Medulla oblongata (tissue), 1 donor: Measurements from ENCODE around the gene ANO2.
A peak's percentile ranks its signal among the peaks of the same experiment; 100 is the strongest.

Experiments used
- DNase-seq: peaks from one replicate; pipeline ENCODE4 v3.0.0-alpha.2; 2015; ENCODE audit errors: extremely low spot score

ANO2 gene

DNA sequence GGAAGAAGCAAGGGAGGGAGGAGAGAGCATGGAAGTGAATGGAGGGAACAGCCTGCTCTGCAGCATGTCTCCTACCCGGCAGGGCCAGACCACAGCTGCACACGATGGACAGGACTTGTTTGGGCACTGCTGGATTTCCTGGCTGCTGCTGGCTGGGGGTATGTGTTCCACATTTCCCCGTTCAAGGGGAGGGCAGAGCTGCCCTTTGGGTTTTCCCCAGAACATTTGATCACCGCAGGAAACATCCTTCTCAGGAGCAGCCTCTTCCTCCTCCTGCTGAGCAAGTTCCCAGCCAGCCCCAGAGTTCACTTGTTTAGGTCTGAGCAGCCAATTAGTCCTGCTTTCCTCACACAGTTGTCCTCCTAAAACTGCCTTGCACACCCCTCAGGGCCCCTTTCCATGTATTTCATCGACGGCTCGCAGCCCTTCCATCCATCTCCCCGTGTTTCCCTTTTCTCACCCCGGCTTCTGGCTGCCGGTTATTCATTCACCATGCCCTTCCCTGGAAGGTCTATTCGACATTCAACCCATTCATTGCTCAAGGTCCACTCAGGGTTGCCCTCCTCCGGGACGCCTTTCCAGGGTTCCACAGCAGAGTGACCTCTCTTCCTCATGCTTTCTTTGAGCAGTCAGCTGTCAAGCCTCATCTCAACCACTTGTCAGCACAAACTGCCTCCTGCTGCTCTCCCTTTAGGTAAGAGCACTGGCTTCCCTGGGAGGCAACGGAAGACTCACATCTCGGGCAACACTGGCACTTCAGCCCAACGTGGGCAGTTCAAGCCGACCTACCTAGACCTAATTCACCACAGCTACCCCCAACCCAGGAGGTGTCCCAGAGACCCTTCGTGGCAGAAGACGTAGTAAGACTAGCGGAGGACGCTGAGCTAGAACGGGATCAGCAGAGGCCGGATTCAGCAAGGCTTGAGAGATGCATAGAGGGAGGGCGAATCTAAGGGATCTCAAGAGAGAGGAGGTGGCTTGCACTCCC lies 20.1 kb upstream of the ANO2 start:
- no peak for DNase-seq

DNA sequence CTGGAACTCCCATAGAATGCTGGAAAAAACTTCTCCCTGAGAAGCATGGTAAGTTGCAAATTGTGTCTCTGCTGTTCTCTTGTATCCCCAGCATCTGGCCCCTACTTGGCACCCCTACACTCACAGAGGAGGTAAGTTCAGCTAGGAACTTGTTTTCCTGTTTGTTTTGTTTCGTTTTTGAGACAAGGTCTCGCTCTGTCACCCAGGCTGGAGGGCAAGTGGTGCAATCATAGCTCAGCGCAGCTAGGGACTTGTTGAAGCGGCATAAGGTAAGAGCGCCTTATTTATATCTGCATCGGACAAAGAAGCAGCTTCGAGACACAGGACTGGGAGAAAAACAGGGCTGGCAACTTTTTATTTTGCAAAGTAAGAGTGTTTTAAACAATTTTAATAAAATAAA lies 18.5 kb upstream of the ANO2 start:
- no peak for DNase-seq

DNA sequence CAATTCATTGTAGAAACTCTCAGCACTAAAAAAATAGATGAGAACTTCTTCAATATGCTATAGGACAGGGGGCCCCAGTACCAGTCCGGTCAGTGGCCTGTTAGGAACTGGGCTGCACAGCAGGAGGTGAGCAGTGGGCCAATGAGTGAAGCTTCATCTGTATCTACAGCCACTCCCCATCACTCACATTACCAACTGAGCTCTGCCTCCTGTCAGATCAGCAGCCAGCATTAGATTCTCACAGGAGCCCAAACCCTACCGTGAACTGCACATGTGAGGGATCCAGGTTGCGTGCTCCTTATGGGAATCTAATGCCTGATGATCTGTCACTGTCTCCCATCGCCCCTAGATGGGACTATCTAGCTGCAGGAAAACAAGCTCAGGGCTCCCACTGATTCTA lies 15.7 kb upstream of the ANO2 start:
- DNase-seq: no peak

DNA sequence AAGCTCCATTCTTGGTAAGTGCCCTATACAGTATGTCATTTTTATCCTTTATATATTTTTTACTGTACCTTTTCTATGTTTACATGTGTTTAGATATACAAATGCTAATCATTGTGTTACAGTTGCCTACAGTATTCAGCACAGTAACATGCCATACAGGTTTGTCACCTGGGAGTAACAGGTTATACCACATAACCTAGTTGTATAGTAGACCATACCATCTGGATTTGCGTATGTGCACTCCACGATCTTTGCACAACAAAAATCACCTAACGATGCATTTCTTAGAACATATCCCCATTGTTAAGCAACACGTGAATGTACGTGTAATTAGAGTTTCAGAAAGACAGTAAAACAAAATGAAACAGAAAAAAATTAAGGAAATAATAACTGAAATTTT lies 11.9 kb upstream of the ANO2 start:
- no peak for DNase-seq

DNA sequence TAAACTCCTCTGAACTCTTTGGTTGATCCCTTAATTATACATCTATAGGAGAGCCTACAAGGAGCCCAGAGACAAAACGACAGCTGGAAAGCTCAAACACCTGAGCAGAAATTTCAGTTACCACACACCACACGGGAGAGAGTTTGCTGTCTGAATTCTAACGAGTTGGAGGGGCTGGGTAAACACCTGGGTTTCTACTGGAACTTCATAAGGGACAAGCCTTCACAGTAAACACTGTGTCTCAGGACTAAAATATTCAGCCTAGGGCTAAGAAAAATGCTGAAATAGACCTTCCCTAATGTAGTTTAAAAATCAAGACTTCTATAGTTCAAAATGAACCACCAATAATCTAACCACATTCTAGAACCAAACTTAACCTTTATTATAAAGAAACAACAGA lies 9.6 kb upstream of the ANO2 start:
- DNase-seq: no peak

DNA sequence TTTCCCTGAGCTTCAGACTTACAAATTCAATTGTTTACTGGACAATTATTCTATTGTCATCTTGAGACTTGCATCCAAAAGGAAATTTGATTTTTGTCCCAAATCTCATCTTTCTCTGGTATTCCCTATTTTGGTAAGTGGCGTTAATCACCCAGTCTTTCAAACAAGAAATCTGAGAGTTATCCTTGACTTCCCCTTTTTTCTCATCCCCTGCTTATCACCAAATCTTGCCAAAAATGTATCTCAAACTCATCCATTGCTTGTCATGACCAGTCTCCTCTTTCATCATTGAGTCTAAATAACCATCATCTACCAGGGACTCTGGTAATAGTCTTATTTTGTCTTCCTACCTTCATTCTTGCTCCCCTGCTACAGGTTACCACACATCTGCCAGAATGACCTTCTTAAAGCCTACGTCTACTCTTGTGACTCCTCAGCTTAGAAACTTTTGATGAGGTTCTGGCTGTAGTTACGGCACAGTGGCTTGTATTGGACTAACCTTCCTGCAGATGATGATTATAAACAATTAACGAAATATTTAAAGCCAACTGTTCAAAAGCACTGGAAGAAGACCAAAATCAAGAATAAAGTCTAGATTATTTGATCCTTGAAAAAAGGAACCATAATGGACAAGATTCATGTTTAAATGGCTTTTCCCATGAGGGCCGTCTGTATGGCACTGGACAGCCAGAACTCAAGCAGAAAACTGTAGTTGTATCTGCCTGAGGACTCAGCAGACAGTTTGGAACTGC lies 9.0 kb upstream of the ANO2 start:
- DNase-seq: no peak

DNA sequence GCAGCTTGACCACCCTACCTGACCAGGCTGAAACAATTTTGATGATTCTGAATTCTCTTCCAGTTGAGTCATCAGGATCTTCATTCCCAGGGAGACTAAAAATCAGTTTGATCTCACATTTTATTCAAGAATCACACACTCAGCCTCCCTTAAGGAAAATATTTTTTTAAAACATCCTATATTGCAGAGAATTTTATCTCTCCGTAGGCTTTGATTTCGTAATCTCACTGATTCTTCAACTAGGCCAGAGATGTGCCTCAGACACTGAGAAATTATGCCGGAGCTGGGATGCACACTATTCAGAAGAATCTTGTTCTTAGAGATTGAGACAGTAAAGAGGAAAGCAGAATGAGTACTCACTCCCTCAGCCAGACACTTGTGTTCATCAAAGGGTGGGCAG lies 7.0 kb upstream of the ANO2 start:
- DNase-seq: no peak

DNA sequence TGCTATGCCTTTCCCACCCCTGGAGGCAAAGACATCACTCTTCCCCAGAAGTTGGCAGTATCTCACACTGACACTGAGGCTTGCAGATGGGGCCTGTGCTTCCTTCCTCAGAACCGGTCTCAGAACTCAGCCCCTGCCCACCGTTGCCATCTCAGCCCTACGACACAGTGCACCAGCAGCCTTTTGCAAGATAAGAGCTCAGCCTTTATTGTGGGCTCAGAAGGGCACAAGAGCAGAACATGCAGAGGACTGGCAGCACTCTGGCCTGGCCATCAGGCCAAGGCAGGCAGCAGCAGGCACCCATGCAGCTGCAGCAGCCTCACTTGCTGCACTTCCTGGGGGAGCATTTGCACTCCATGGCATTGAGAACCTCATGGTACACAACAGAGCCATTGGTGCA lies 3.6 kb upstream of the ANO2 start:
- no peak for DNase-seq

DNA sequence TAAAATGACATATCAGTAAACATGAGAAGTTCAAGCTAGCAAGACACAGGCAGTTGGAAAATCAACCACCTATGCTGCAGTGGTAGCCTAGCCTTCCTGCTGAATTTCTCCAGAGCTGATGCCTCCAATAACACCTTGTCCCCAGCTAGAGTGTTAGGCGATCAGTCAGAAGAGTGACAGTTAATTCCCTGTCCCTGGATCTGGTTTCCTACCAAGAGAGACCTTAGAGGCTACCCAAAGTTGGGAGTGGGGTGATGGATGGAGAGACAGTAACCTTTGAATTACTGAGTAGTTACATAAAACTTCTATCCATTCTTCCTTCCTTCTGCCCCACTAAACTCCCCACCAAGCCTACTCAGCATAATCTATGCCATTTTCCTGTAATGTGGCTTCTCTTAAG lies 1.9 kb upstream of the ANO2 start:
- DNase-seq: no peak

DNA sequence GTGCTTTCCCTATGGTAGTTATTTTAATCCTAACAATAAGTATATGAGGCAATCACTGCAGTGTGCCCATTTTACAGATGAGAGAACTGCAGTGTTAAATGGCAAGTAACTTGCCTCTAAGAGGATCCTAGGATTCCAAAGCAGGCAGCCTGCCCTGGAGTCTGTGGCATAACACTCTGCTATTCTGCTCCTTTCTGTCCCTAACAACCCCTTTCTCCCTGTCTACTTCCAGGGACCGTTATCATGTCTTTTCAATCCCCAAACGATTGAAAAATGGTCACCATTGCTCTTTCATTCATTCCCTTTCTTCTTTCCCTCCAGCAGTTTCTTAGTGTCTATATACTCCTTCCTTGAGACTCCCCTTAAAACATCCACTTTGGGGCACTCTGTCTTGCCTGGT lies 1.3 kb upstream of the ANO2 start:
- DNase-seq: no peak

DNA sequence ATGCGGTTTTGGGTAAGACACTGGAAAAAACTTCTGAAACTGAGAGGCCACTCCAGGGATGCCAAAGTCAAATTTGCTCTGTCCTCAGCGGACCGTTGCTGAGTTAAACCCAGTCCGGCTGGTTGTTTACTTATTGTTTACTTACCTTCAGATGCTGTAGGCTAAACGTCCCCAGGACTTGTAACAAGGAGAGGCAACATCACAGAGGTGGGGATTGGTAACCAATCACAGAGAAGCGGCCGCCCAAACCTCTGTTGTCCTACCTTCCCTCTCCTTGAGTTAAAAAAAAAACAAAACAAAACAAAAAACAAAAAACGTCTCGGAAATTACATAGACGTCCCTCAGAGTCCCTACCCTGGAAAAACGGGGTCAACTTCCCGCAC lies 380 bp downstream of the ANO2 start:
- DNase-seq: no peak

DNA sequence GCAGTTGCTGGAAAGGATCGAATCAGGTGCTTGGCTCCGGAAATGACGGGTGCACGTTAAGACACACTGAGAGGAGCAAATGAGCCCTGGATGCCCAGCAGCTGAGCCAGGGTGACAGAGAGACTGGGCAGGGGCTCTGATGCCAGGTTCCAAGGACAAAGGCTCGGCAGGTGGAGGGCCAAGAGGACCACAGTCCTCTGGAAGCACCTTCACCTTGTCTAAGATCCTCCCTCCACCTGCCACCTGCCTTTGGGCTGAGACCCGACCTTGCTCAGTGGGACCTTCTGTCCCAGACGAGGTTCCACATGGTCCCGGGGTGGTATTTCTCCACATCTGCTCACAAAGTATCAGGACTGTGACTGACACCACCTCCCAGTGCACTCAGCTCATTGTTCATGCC lies 1.0 kb downstream of the ANO2 start:
- no peak for DNase-seq

DNA sequence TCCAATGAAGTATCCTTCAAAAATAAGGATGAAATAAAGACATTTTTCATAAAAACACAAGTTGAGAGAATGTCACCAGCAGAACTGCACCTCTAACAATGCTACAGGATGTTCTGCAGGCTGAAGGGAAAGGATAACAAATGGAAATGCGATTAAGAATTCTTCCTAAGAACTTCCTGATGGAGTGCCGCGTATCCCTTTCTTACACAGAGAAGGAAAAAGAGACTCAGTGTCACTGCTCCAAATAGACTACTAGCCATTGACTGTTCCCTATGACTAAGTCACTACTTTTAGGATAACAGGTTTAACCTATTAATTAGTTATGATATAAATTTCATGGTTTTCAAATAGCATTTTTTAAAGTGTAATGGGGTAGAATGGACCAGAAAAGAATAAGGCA lies 3.2 kb downstream of the ANO2 start:
- DNase-seq: no peak

DNA sequence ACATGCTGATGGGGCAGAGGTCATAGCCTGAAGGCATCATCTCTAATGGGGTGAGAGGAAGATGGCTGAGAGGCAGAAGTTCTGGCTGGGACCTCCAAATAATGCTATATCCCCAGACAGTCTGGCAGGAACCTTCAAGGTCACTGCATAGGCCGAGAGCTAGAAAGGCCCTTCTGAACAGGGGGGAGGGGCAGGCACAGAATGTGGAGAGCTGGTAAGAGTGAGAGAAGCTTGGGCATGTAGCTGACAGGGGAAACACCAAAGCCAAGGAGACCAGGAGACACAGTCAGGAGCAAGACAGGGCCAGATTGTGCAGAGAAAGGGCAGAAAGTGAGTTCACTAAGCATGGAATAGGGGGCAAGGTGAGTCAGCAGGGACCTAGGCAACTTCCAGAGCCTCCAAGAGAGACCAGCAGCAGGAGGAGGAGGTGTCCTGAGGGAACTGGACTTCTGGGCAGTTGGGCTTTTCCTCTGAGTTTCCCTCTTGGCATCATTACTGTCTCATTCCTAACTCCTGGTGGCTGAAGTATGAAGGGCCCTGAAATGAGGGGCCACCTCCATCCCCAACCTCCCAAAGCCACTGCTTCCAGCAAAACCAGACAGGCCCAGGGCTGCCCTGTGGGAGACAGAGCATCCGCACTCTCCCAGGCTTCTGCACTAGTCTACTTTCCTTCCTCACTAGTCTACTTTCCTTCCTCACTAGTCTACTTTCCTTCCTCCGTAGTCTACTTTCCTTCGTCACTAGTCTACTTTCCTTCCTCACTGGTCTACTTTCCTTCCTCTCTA lies 17.1 kb downstream of the ANO2 start:
- no peak for DNase-seq

DNA sequence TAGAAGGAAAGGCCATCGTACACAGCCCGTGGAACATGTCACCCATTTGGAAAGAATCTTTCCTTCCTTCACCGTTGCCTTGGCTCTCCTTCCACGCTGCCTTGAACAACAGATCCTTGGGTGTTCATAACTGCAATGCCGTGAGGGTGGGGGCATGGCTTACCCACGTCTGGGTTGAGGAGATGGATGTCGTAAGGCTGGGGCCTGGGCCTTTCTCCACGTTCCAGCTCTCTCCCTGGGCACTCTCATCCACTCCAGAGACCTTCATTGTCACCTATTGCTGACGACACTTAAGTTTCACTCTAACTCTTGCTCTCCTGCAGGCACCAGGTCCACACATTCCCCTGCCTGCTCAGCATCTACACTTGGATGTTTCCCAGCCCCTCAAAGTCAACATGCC lies 19.4 kb downstream of the ANO2 start:
- no peak for DNase-seq

DNA sequence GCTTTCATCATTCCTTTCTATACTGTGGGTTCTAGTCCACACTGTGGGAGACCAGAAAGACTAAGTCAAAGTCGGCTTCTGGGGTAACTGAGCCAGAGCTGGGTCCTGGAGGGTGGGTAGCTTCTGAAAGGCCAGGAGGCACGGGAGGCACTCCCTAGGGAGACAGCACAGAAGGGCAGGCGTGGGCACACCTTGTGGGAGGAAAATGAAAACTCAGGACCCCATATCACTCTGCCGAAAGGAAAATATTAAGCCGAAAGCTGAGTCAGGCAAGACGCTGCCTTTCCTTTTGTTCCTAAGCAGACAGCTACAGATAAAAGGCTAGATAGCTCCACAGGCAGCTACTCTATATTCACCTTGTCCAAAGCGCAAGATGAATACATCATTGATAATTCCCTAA lies 20.7 kb downstream of the ANO2 start:
- no peak for DNase-seq

DNA sequence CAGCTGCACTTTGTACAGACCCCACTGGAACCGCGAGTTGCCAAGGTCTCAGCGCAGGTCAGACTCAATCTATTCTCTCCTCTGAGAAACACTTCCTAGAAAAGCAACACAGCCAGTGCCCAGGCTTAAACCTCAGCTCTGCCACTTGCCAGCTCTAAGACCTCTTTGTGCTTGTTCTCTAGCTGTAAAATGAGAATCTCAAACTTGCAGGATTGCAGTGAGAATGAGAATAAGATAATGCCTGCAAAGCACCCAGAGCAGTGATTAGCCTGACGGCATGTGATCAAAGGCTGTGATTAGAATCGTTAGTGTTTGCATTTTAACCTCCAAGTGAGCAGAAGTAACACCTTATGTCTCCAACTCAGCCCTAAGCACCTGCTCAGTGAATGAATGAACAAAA lies 21.3 kb downstream of the ANO2 start:
- peak; percentile 14 for DNase-seq

DNA sequence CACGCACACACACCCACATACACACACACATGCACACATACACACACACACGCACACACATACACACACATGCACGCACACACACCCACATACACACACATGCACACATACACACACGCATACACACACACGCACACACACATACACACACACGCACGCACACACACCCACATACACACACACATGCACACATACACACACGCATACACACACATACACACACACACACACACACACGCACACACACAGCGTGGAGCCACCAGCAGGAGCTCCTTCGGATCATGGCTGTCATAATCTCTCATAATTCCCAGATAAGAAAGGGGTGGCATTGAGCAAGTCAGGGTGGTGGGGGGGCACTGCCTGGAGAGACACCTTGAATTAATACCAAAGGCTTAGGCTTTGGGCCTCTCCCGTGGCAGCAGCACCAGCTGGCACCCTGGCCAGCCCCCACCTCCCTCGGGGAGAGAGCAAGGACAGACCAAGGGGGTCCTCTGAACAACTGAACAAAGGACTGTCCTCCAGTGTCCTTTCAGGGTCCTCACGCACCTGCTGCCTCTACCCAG lies 21.9 kb downstream of the ANO2 start:
- no peak for DNase-seq

DNA sequence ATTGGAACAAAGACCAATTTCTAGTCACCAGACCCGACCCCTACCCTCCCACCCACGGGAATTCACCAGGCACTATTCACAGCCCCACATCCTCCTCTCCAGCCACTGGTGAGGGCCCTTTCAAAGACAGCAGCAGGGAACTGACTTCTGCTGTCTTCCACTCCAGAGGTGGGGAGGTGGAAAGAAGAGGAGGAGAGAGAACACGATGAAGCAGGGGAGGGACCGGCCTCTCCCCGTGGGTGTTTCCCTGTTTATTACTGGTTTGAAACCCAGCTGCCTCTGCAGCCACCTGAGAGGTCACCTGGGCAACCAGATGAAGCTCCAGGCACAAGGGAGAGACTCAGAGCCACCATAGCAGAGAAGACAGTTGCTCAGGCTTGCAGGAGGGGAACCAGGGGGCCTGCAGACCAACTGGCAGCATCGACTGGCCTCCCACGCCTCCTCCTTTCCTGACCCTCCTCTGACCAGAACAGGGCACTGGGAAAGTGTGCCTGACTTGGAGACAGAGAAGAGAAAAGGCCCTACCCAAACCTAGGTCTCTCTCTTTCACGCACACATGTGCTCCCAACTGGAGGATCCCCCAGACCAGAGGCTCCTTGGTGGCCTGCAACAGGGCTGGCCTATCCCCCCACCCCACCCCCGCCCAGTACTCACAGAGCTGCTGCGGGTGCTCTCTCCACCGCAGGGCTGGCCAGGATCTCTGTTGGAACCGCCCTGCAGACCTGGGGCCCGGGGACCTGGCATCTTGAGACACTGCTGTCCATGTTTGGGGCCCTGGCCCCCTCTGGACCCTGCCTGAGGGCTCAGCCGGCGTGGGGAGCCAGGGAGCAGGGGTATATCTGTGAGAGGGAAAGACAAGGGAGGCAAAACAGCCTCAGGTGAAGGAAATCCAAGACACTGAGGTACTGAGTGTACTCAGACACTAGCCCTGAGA lies 22.8 kb downstream of the ANO2 start:
- DNase-seq: no peak

DNA sequence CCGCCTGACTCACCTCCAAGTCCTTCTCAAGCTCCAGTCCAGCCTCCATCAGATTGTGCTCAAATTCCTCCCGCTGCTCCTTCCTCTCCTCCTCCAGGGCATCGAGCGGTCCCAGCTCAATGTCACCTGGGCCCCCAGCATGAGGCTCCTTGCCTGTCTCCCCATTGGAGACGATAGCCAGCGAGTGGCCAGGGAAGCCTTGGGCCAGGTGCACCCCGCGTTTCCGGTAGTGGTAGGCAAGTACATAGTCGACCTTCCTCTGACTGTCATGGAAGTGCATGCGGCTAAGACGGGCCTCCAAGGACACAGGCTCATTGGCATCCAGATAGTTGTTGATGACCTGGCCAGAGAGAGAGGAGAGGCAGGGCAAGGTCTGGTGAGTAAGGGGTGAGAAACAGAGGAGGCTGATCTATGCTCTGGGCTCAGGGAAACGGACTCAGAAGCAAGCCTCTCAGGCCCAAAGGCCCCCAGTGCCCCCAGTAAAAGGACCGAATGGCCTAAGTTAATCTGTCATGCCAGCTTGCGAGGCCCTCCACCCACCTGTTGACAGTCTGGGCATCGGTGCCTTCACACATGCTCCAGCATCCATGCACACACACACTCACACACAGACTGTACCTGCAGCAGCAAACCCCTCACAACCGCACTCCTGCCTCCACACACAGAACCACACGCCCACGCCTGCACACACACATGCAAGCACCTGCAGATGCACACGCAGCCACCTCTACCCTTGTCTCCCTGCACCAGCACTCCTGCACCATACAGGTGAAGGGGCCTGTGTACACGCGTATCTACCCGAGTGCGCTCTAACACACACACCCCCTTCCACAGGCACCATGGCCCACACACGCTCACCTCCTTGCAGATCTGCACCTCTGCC lies 23.8 kb downstream of the ANO2 start:
- DNase-seq: no peak
